Dermis blood vessel endothelial cell (primary cell): ENCODE measurements around the gene ADAMTS17. TPM values are rescaled to one million over a fixed set of nuclear protein-coding genes. Genes with fewer than 3 reads are reported as not detected.
A peak's percentile ranks its signal among the peaks of the same experiment; 100 is the strongest.
"Not testable (repeated sequence)": the region's sequence is repeated elsewhere in the genome, so short reads cannot be mapped to it uniquely, and the experiment has no call there.

Experiments
- DNase-seq: peaks from one replicate; pipeline ENCODE4 v3.0.0; 2010
- total RNA-seq: library from RNA; depleted of rRNA; stranded (reverse); fragments of >200 nt; gene quantifications from 2 replicates; pipeline ENCODE4 v1.2.3, GENCODE V29; 2014

ADAMTS17 gene
- total RNA-seq, 1 donor from 2014 or later, result 0.17 TPM

DNA sequence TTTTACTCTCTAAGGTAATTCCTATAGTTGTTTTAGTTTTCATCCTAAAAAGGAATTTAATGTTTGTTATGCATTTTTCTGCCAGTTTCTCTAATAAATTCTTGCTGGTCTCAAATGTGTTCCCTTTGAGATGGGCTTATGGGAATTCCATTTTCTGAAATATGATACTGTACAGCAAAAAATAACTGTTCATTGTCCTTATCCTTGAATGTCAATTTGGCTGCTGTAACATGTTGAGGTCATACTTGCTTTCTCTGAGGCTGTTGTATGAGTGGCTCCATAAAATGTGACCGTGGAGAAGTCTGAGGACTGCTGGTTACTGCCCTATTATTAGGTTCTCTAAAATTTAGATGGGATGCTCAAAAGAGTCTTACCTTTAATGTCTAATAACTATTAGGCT lies 266.5 kb downstream of the ADAMTS17 start:
- no peak for DNase-seq

DNA sequence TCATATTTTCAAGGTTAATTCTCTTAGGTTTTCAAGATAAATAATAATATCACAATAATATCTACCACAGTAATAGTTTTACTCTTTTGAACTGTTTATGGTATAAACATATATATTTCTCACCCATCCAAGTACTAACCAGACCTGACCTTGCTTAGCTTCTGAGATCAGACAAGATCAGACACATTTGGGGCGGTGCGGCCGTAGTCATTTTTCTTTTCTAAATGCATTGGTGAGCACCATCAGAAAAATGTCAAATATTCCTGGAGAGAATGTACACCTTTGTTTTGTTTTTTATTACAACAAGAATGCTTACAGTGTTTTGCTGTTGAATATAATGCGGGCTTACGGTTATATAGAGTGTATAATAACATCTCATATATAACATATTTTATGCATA lies 267.8 kb downstream of the ADAMTS17 start:
- no peak for DNase-seq

DNA sequence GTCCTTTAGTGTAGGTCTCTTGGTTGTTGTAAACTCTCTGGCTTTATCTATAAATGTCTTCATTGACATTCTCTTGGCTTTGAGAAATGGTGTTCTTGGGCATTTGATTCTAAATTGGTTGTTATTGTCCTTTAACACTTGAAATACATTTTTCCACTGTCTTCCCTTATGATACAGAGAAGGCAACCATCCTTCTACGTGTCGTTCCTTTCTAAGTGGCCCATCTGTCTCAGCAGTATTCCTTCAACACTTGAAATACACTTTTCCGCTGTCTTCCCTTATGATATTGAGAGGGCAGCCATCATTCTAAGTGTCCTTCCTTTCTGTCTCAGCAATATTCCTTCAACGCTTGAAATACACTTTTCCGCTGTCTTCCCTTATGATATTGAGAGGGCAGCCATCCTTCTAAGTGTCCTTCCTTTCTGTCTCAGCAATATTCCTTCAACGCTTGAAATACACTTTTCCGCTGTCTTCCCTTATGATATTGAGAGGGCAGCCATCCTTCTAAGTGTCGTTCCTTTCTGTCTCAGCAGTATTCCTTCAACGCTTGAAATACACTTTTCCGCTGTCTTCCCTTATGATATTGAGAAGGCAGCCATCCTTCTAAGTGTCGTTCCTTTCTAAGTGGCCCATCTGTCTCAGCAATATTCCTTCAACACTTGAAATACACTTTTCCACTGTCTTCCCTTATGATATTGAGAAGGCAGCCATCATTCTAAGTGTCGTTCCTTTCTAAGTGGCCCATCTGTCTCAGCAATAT lies 275.1 kb downstream of the ADAMTS17 start:
- DNase-seq, result not testable (repeated sequence)

GRCh38 chr15:100061944-100062343 lies 279.8 kb downstream of the ADAMTS17 start:
- no peak for DNase-seq

- DNase-seq, result peak; percentile 3
Measured at GRCh38 chr15:100060276-100060926, 281.4 kb downstream of the ADAMTS17 start.

- DNase-seq, result no peak
Measured at GRCh38 chr15:100059521-100059920, 282.3 kb downstream of the ADAMTS17 start.

DNA sequence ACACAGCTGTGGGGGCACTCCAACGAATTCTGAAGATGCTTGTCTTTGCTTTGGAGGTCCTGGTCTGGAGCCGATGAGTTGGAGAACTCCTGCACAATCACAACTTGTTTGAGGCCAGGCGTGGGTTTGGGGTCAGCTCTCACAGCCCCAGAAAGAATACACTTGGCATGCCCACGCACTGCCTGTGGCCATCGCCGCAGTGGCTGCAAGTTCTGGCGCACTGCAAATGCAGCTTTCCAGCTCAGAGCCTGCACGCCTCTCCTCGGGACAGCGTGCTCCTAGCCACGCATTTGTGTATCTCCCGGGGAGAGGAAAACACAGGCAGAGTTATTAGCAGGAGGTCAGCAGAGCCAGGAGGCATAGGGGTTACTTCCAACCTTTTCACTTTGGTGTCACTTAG lies 282.7 kb downstream of the ADAMTS17 start:
- DNase-seq, result no peak

DNA sequence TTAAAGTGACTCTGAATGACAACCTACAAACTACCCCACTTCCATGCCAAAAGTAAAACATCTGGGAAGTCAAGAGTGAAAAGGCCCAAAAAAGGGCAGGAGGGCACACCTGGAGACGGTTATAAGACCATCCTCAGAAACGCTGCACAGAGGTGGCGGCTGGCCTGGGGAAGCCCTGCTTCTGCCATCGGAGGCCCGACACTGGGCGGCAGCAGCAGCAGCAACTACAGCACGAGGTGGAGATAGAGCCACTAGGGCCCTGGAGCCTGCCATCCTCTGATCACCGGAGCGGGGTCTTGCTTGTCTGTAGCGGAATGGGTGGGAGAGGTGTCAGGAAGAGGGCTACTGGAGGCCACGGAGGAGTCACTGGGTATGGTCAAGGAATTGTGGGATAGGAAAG lies 283.3 kb downstream of the ADAMTS17 start:
- DNase-seq, result no peak

DNA sequence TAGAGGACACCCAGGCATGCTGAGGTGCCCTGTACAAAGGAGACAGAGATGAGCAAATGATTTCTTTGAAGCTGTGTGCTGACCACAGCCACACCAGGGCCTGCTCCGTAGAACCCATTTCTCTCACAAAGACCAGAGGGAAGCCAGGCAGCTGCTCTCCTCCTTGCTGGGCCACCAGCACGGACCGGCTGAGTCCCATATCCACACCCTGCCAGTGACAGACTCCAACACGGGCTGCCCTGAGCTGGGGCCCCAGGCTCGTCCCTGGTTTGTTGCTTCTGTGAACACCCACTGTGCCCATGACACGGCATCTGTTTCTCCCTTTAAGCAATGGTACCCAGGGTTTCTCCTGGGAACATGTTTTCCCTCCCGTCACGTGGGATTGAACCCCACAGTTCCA lies 284.5 kb downstream of the ADAMTS17 start:
- DNase-seq, result no peak

- no peak for DNase-seq
Measured at GRCh38 chr15:100056411-100057072, 285.2 kb downstream of the ADAMTS17 start.

DNA sequence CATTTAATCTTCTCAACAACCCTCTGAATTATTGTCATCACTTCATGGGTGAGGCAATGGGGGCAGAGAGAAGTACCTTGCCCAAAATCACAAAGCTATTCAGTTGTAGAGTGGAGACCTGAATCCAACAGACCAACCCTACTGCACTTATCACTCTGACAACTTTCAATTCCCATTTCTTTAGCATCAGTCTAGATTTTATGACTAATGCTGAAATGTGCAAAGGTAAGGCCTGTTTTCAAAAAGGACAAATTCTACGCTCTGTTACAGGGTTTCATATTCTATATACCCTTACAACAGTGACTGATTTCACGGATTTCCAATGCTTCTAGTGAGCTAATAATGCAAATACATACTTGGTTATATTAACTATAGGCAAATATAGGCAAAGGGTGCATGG lies 286.0 kb downstream of the ADAMTS17 start:
- no peak for DNase-seq

DNA sequence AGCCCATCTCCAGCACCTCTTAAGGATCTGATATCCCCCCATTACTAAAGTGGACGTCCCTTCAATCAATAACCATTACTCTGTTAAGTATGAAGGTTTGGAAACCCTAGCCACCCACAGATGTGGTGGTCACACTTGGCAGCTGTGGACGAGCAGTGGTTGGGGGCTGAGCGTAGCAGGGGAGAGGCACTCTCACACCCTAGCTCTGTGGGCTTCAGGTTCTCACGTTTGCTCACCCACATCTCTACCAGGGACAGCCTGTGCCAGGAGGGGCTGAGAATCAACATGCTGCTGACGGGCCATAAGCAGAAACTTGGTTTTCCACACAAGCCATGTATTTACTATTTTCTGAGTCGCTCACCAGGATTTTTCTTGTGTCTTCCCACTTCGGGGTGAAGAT lies 287.2 kb downstream of the ADAMTS17 start:
- DNase-seq, result no peak

GRCh38 chr15:100053474-100054121 lies 288.2 kb downstream of the ADAMTS17 start:
- DNase-seq, result no peak

DNA sequence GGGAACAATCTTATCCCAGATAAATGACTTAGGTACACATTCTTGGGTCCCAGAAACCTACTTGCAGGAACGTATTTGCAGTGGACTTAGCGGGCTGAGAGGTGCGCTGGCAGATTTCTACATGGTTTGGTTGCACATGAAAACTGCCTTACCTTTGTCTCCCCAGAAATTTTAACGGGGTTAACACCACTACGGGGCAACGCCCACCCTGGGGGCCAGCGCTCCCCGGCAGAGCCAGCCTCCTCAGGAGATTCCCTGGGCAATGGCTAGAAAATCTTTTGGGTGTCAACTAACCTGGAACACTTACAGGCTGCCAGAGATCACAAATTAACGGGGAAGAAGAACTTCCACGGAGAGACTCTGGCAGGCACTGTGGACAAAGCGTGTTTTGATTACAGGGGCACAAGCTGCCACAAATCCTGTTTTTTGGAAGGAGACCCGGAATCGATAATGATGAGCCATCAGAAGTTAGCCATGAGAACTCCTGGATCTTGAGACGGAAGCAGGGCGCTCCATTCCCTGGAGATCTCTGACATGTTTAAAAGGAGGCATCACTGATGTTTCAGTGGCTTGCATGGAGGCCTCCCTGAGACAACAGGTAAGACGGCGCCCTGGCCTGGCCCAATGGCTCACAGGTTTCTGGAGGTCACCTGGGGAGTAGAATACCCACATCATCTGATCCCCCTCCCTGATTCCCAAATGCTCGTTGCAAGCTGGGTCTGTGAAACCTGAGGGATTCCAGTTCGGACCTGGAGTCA lies 288.9 kb downstream of the ADAMTS17 start:
- no peak for DNase-seq

DNA sequence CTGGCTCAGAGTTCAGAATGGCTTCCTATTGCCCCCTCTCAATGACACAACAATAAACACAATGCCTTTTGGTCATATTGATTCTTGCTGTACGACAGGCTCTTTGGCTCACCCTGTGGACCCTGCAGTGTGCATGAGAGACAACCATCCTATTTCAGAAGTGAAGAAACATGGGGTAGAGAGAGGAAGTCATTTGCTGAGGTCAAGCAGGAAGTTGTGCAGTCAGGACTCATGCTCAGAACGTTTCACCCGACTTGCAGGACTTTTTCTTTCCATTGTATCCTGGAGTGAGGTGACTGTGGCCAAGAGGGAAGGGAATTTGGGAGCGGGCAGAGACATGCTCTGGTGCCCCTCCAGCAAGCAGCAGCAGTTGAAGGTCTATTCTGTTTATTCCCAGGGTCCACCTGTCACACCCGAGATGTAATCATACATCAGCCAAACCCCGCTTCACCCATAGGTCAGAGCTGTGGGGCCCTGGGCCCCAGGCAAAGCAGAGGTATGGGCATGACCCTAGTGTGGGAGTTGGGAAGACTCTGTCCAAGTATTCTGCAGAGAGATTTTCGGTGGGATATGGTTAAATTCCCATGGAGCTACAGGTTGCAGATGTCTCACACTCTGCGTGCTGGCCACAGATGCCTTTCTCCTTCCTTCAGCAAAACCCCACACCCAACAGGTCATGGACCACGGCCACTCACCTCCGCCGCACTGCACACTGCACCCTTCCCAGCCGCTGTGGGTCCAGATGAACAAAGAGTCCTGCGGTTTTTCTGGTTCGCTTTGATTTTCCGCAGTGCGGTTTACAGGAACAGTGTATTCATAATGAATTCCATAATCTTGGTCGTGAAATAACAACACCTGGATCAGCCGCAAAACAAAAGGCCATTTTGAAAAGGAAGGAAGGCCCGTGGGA lies 290.6 kb downstream of the ADAMTS17 start:
- DNase-seq, result no peak

DNA sequence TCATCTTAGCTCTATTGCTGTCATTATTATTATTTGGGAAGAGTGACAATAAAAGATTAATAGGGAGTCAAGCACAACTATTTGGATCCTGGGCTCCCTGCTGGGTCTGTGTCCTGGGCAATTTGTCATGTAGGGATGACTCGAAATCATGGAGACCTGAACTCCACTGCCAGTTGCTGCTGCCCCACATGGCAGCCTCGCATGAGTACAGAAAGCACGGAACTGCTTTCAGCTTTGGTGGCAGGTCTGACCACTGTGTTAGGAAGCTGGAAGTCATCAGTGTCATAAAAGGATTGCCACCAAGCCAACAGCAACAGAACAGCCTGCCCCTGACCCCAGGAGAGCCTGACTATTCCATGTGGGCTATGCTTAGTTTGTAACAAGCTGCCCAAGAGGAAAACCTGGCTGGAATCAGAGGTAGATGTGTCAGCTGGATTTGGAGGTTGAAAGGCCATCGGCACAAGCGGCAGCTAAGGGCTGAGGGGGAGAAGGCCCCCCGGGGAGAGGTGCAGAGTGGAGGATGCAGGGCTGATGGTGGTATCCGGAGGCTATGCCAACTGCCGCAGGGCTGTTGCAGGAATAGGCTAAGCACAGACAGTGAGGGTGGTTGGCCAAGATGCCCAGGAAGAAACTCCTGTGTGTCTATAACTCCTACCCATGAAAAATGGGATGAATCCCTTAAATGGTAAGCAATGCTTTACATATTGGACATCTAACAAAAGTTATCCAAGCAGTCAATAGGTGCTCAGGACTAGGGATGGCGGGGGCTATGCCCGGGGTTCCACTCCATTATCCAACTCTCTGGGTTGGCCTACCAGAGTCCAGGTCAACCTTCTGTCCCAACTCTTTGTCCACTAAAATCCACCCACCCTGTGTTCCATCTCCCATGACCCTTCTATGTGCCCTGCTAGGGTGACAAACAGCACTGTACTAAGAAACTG lies 291.6 kb downstream of the ADAMTS17 start:
- DNase-seq, result no peak

- DNase-seq, result no peak
Measured at GRCh38 chr15:100049483-100049882, 292.3 kb downstream of the ADAMTS17 start.

- no peak for DNase-seq
Measured at GRCh38 chr15:100048736-100049135, 293.0 kb downstream of the ADAMTS17 start.

- no peak for DNase-seq
Measured at GRCh38 chr15:100043692-100044091, 298.1 kb downstream of the ADAMTS17 start.

- DNase-seq, result peak; percentile 9
Measured at GRCh38 chr15:100043068-100043641, 298.6 kb downstream of the ADAMTS17 start.
